ENCODE results near the gene TMA7. TPM values are rescaled to one million over a fixed set of nuclear protein-coding genes. Genes with fewer than 3 reads are reported as not detected.

TMA7 gene
- total and polyA plus RNA-seq, 12 donors, result 140 to 1,063 (median 196) TPM

DNA sequence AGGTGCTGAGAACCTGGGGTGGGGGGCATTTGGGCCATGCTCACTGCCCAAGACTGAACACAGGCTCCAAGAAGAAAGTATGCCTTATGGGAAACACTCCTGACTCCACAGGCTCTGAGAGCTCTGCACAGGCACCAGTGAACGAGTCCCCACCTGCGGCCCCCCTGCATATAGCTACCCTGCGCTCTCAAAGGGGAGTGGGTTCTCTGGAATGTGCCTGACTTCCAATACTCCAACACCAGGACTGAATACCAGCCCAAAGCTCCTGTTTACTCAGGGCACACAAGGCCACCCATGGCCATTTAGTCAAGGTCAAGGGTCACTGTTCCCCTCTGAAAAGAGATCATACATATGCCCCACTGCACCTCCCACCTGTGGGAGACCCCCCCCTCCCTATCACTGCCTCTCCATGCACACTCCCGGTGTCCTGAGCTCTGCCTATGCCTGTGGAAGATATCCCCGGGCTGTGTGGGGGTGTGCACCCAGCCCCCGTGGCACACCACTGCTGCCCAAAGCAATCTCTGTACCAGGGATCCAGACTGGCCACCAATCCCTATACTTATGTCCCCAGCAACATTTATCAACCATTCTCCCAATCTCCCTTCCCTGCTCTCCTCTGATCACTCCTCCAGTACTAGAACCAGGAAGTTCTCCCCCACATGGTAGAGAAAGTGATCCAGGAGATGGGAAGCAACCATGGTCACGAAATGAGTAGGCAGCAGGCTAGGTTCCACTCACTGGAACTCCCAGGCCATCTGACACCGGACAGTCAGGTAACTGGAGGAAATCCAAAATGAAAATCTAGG lies 8.6 kb upstream of the TMA7 start:
- H3K36me3 ChIP-seq, result peaks cover 0 to 32% (median 10%) of the 10 kb centered on the region in 9 donors
- no peaks in the 10 kb centered on the region for H3K9me3 ChIP-seq
- 84 to 88% methylated on average over 8 of the region's 8 CpGs for WGBS, 2 donors
- no peak for TF ChIP-seq CTCF (IDR thresholded peaks at IDR 0.05)
- no peak overlapping the region for H3K27ac ChIP-seq
- peaks cover 16 to 45% (median 33%) of the 10 kb centered on the region in 9 donors for H3K4me1 ChIP-seq
- intact Hi-C loops (cut with DNase I), result loop anchor here in 2 of 10 donors (5.0 to 10.0 kb wide), 2 partner anchors 159 to 237 kb away; no protein-coding TSS in a partner anchor
- H3K4me3 ChIP-seq, result no peak overlapping the region
- peaks cover 0 to 10% (median 0%) of the 10 kb centered on the region in 7 donors for H3K27me3 ChIP-seq
- DNase-seq, result no peak
- no peak for ATAC-seq

- Histone ChIP-seq H3K27me3 (peaks cover 0 to 10% (median 0%) of the 10 kb centered on the region in 7 donors), H3K27ac (no peak overlapping the region), H3K36me3 (peaks cover 0 to 32% (median 10%) of the 10 kb centered on the region in 9 donors), H3K9me3 (no peaks in the 10 kb centered on the region), H3K4me1 (peaks cover 12 to 33% (median 21%) of the 10 kb centered on the region in 9 donors), H3K4me3 (no peak overlapping the region)
- intact Hi-C loops (cut with DNase I), result loop anchor here in 2 of 10 donors (5.0 to 10.0 kb wide), 2 partner anchors 160 to 238 kb away; no protein-coding TSS in a partner anchor
- ATAC-seq (no peak), DNase-seq (no peak)
- 84% methylated on average over 16 of the region's 16 CpGs for WGBS, 2 donors
- TF ChIP-seq CTCF (IDR thresholded peaks at IDR 0.05), result no peak
Measured at GRCh38 chr3:48432411-48433371, 7.4 kb upstream of the TMA7 start.

DNA sequence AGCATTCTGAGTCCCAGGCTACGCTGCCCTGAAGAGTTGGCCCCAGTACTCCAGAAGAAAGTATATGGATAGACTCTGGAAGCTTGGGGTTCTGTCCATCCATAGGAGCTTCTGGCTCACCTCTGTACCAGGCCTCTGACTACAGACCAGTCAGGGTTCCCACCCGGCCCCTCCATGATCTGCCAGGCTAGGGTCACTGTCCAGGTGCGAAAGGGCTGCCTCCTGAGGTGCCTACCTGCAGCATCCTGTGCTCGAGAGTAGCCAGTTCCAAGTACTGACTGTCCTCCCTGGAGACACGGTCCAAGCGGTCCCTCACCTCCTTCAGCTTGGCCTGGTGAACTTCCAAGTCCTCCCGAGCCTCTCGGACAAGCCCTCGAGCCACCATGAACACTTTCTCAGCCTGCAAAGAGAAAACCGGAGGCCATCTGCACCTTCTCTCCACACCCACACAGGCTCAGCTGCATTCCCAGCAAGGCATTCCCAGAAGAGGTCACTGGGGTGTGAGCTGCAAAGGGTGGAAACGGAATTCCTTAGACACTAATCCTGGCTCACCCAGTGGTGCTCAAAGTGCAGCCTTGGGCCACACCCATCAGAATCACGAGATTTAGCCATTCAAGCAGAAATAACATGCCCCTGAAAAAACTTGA lies 6.5 kb upstream of the TMA7 start:
- Histone ChIP-seq H3K36me3 (peaks cover 0 to 32% (median 10%) of the 10 kb centered on the region in 9 donors), H3K27me3 (peaks cover 0 to 5% (median 0%) of the 10 kb centered on the region in 7 donors), H3K27ac (peak overlapping the region in 1 of 10 donors; percentile 6), H3K9me3 (no peaks in the 10 kb centered on the region), H3K4me1 (peaks cover 5 to 24% (median 12%) of the 10 kb centered on the region in 9 donors), H3K4me3 (no peak overlapping the region)
- TF ChIP-seq CTCF (IDR thresholded peaks at IDR 0.05), result no peak
- DNase-seq, result no peak
- ATAC-seq, result no peak
- intact Hi-C loops (cut with DNase I), result loop anchor here in 5 of 10 donors (2.0 to 10.0 kb wide), 5 partner anchors 31 to 239 kb away; no protein-coding TSS in a partner anchor
- 76% methylated on average over 12 of the region's 12 CpGs for WGBS, 2 donors

Measured in heart right ventricle (tissue), 16 donors.